Mesenchymal stem cell (in vitro differentiated cells and primary cell): ENCODE data around the gene SIRPG. TPM values are rescaled to one million over a fixed set of nuclear protein-coding genes. Genes with fewer than 3 reads are reported as not detected.
"Not testable (repeated sequence)": the region's sequence is repeated elsewhere in the genome, so short reads cannot be mapped to it uniquely, and the experiment has no call there.

ENCODE experiments used
- DNase-seq: peaks from one replicate; pipeline ENCODE4 v3.0.0-alpha.2; 2013
- H2AFZ ChIP-seq: one replicate; pipeline ENCODE4 v1.6.1; 2013; ENCODE audit warnings: low read depth, mild to moderate bottlenecking, control low read depth, inconsistent platforms, low read length, moderate library complexity
- H2AK5ac ChIP-seq: 2 replicates; pipeline ENCODE4 v1.6.1; 2013; ENCODE audit warnings: low read length, moderate library complexity, mild to moderate bottlenecking, inconsistent platforms; ENCODE audit not compliant: severe bottlenecking
- H2BK120ac ChIP-seq: one replicate; pipeline ENCODE4 v1.6.1; 2013; ENCODE audit warnings: low read depth, mild to moderate bottlenecking, inconsistent platforms, low read length, moderate library complexity
- H2BK12ac ChIP-seq, 2 experiments: one replicate each; pipeline ENCODE4 v1.6.1; 2013; ENCODE audit warnings: inconsistent platforms in 2 of 2, low read length in 2 of 2, mild to moderate bottlenecking in 2 of 2, moderate library complexity in 2 of 2, control low read depth in 1 of 2
- H2BK15ac ChIP-seq: one replicate; pipeline ENCODE4 v1.6.1; 2013; ENCODE audit warnings: mild to moderate bottlenecking, low read depth, inconsistent platforms; ENCODE audit not compliant: poor library complexity, severe bottlenecking
- H2BK5ac ChIP-seq: 2 replicates; pipeline ENCODE4 v1.6.1; 2013; ENCODE audit warnings: low read depth, mild to moderate bottlenecking, low read length, control low read depth, inconsistent platforms; ENCODE audit not compliant: poor library complexity, severe bottlenecking
- H3K14ac ChIP-seq, 2 experiments: one replicate each; pipeline ENCODE4 v1.6.1; 2013; ENCODE audit warnings: inconsistent platforms in 2 of 2, low read length in 2 of 2, control low read depth in 1 of 2, mild to moderate bottlenecking in 1 of 2, moderate library complexity in 1 of 2
- H3K18ac ChIP-seq, 2 experiments: one replicate each; pipeline ENCODE4 v1.6.1; 2013; ENCODE audit warnings: inconsistent platforms in 2 of 2, low read length in 2 of 2, control low read depth in 1 of 2, low read depth in 1 of 2, mild to moderate bottlenecking in 1 of 2
- H3K23ac ChIP-seq, 2 experiments: one replicate each; pipeline ENCODE4 v1.6.1; 2013; ENCODE audit warnings: inconsistent platforms in 2 of 2, low read length in 2 of 2, mild to moderate bottlenecking in 2 of 2, moderate library complexity in 2 of 2, control low read depth in 1 of 2
- H3K27ac ChIP-seq: 2 replicates; pipeline ENCODE4 v1.5.1; 2013; ENCODE audit warnings: mild to moderate bottlenecking, moderate library complexity, low read length, control low read depth, inconsistent platforms; ENCODE audit not compliant: poor library complexity, severe bottlenecking
- H3K27me3 ChIP-seq, 2 experiments: 2 replicates each; pipeline versions ENCODE4 v1.6.1 to v1.7.0; 2013; ENCODE audit warnings: low read length in 2 of 2, mild to moderate bottlenecking in 2 of 2, moderate library complexity in 2 of 2, control low read depth in 1 of 2, inconsistent platforms in 1 of 2; ENCODE audit not compliant: control insufficient read depth in 1 of 2, insufficient read depth in 1 of 2
- H3K36me3 ChIP-seq, 2 experiments: 2 replicates each; pipeline versions ENCODE4 v1.6.1 to v1.7.0; 2013; ENCODE audit warnings: low read length in 2 of 2, control low read depth in 1 of 2, inconsistent platforms in 1 of 2, low read depth in 1 of 2, mild to moderate bottlenecking in 1 of 2; ENCODE audit not compliant: insufficient read depth in 2 of 2, control insufficient read depth in 1 of 2
- H3K4ac ChIP-seq, 2 experiments: one replicate each; pipeline ENCODE4 v1.6.1; 2013; ENCODE audit warnings: inconsistent platforms in 2 of 2, low read length in 2 of 2, mild to moderate bottlenecking in 2 of 2, moderate library complexity in 2 of 2, control low read depth in 1 of 2, low read depth in 1 of 2
- H3K4me1 ChIP-seq: 2 replicates; pipeline ENCODE4 v1.6.1; 2013; ENCODE audit warnings: low read depth, low read length, control low read depth; ENCODE audit not compliant: control insufficient read depth, insufficient read depth
- H3K4me2 ChIP-seq: 2 replicates; pipeline ENCODE4 v1.6.1; 2013; ENCODE audit warnings: low read length, mild to moderate bottlenecking, inconsistent platforms; ENCODE audit not compliant: poor library complexity, severe bottlenecking
- H3K4me3 ChIP-seq, 2 experiments: 2 replicates each; pipeline versions ENCODE4 v1.5.1 to v1.7.0; 2013; ENCODE audit warnings: low read length in 2 of 2, mild to moderate bottlenecking in 2 of 2, control low read depth in 1 of 2, low read depth in 1 of 2; ENCODE audit not compliant: insufficient read depth in 1 of 2
- H3K79me1 ChIP-seq: replicated peaks from 2 replicates; pipeline ENCODE4 v1.6.1; 2013; ENCODE audit warnings: mild to moderate bottlenecking, control low read depth, low read length, inconsistent platforms; ENCODE audit not compliant: poor library complexity, severe bottlenecking
- H3K9ac ChIP-seq: 2 replicates; pipeline ENCODE4 v1.7.0; 2013; ENCODE audit warnings: mild to moderate bottlenecking, low read length, moderate library complexity
- H3K9me3 ChIP-seq: 2 replicates; pipeline ENCODE4 v1.7.0; 2013; ENCODE audit warnings: mild to moderate bottlenecking, low read length; ENCODE audit not compliant: control insufficient read depth
- H4K8ac ChIP-seq: one replicate; pipeline ENCODE4 v1.6.1; 2013; ENCODE audit warnings: inconsistent platforms, mild to moderate bottlenecking, low read length, moderate library complexity
- H4K91ac ChIP-seq: one replicate; pipeline ENCODE4 v1.6.1; 2013; ENCODE audit warnings: mild to moderate bottlenecking, low read length, inconsistent platforms
- WGBS: methylation state at CpG from one replicate; pipeline ENCODE4 v1.1.7; 2013; ENCODE audit warnings: mixed read lengths; 5-methylcytosine and 5-hydroxymethylcytosine counted together
- polyA plus RNA-seq, 2 experiments: library from polyadenylated mRNA; stranded (reverse); fragments of 200-250 nt; gene quantifications; one replicate each; pipeline ENCODE4 v1.2.3, GENCODE V29; 2013

SIRPG gene
- not detected for polyA plus RNA-seq (2013, experiment 1 of 2)
- not detected for polyA plus RNA-seq (2013, experiment 2 of 2)

DNA sequence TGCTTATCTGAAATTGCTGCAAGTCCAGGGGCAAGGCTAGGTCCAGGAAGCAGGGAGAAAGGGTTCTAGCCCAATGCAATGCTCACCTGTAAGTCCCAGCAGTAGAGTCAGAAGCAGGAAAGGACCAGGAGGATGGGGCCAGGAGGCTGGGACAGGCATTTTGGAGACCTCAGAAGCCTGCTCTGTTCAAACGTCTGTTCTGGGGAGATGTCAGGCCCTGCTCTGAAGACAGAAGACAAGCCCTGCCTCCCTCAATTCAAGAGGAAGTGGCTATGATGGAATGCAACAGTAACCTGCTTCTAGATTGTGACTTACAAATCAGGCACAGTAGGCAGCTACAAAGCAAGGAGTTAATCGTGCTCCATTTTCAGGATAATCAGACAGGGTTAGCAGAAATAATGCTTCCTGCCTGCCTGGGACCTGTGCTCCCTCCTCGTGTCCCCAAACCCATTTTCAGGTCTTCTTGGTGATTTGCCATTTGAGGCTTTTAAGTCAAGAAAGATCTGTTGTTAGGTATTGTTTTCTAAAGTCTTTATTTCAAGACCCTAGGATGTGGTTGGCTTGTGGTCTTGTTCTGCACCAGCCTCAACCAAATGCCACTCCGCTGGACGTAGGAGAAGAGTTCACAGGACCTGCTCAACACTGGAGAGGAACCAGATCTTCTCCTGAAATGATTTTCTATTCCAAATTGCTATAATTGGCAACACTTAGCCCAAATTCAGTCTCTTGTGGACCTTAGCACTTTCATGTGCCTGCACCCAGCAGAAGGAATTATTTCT, at the start of gene SIRPG:
TSS of gene SIRPG (minus strand) at position 224 of the 779 bp plus-strand sequence. CDS start at position 159, 65 bp downstream.
- no peak within 1 kb of the TSS for H2AK5ac ChIP-seq
- peaks cover 4% of the 10 kb centered on the region for H3K4me1 ChIP-seq
- no peaks in the 10 kb centered on the region for H3K36me3 ChIP-seq
- no peak within 1 kb of the TSS for H4K91ac ChIP-seq
- WGBS, result 67% methylated on average over 5 of the region's 5 CpGs
- no peak within 1 kb of the TSS for H3K4ac ChIP-seq
- no peaks in the 10 kb centered on the region for H3K79me1 ChIP-seq
- no peak within 1 kb of the TSS for H2AFZ ChIP-seq
- H3K27ac ChIP-seq, result no peak within 1 kb of the TSS
- H3K14ac ChIP-seq, result no peak within 1 kb of the TSS
- no peak within 1 kb of the TSS for H3K9ac ChIP-seq
- no peak within 1 kb of the TSS for H3K23ac ChIP-seq
- H4K8ac ChIP-seq, result no peak within 1 kb of the TSS
- H3K4me2 ChIP-seq, result no peak within 1 kb of the TSS
- H2BK12ac ChIP-seq, result no peak within 1 kb of the TSS
- no peak within 1 kb of the TSS for H3K4me3 ChIP-seq
- H2BK5ac ChIP-seq, result no peak within 1 kb of the TSS
- no peak for DNase-seq
- H3K18ac ChIP-seq, result no peak within 1 kb of the TSS
- no peak within 1 kb of the TSS for H2BK15ac ChIP-seq
- peaks cover 11% of the 10 kb centered on the region for H3K9me3 ChIP-seq
- H2BK120ac ChIP-seq, result no peak within 1 kb of the TSS
- H3K27me3 ChIP-seq, result peaks cover 0 to 39% of the 10 kb centered on the region in 2 experiments

DNA sequence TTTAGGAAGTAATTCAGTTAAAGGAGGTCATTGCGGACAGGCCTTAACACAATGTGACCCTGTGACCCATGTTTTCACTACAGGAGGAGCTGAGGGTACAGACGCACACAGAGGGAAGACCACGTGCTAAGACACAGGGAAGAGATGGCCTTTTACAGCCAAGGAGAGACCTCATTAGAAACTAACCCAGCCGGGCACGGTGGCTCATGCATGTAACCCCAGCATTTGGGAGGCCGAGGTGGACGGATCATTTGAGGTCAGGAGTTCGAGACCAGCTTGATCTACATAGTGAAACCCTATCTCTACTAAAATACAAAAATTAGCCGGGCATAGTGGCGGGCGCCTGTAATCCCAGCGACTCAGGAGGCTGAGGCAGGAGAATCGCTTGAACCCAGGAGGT, 49.3 kb upstream of the SIRPG start:
- H3K4me1 ChIP-seq, H3K23ac ChIP-seq, H2BK5ac ChIP-seq, H2AK5ac ChIP-seq, H3K18ac ChIP-seq, H2BK15ac ChIP-seq, H2BK12ac ChIP-seq, H3K36me3 ChIP-seq, H3K27ac ChIP-seq, H3K4me3 ChIP-seq, H3K14ac ChIP-seq, H4K91ac ChIP-seq, H2BK120ac ChIP-seq, H2AFZ ChIP-seq, H3K9me3 ChIP-seq, H3K4ac ChIP-seq, H3K9ac ChIP-seq, H3K4me2 ChIP-seq, DNase-seq, H4K8ac ChIP-seq, H3K79me1 ChIP-seq: not testable (repeated sequence)
- 87% methylated on average over 10 of the region's 13 CpGs for WGBS
- peaks cover 5 to 20% of the 10 kb centered on the region in 2 experiments for H3K27me3 ChIP-seq

DNA sequence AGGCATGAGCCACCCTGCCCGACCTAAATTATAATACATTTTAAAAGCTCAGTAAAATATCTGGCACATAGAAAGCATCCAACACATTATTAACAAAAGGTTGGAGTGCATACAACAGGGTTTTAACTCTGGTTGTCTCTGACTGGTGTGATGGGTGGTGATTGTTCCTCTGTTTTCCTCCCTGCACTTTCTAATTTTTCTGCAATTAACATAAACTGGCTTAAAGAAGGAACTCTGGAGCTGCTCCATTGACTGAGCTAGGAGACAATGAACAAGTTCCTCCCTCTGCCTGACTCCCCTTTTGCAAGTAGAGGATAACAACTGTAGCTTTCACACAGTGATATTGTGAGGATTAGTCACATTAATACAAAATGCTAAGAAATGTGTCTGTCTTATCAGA, 48.5 kb upstream of the SIRPG start:
- H3K9me3 ChIP-seq, result peaks cover 6% of the 10 kb centered on the region
- DNase-seq, result no peak
- no peak overlapping the region for H3K23ac ChIP-seq
- H3K4ac ChIP-seq, result no peak overlapping the region
- no peak overlapping the region for H2BK15ac ChIP-seq
- no peak overlapping the region for H3K27ac ChIP-seq
- no peak overlapping the region for H3K4me3 ChIP-seq
- H2BK120ac ChIP-seq, result no peak overlapping the region
- H2AK5ac ChIP-seq, result no peak overlapping the region
- no peaks in the 10 kb centered on the region for H3K79me1 ChIP-seq
- H2AFZ ChIP-seq, result no peak overlapping the region
- H2BK5ac ChIP-seq, result no peak overlapping the region
- H3K36me3 ChIP-seq, result no peaks in the 10 kb centered on the region
- H3K14ac ChIP-seq, result no peak overlapping the region
- H3K27me3 ChIP-seq, result peaks cover 5 to 20% of the 10 kb centered on the region in 2 experiments
- H3K4me1 ChIP-seq, result no peaks in the 10 kb centered on the region
- H4K91ac ChIP-seq, result no peak overlapping the region
- H3K4me2 ChIP-seq, result no peak overlapping the region
- no peak overlapping the region for H2BK12ac ChIP-seq
- H3K18ac ChIP-seq, result no peak overlapping the region
- no peak overlapping the region for H3K9ac ChIP-seq
- no CpG with 5 or more reads among the region's 1 CpG for WGBS
- H4K8ac ChIP-seq, result no peak overlapping the region

DNA sequence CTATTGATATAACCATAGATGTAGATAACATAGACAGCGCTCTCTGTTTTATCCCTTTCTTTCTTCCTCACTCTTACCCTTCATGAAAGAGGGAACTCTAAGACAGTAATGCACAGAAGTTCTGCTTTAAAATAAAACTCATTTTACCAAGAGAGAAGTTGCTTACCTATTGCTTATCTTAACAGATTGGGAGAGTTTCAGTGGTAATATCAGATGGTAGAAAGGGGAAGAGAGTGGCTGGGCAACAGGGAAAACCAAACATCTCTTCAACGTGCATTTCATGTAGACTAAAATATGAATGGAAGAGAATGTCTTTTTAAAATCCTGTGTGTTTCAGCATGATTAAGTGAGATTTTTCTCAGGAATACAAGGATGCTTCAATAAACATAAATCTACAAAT, 45.3 kb upstream of the SIRPG start:
- DNase-seq, result no peak
- peaks cover 0 to 25% of the 10 kb centered on the region in 2 experiments for H3K27me3 ChIP-seq
- no peak overlapping the region for H4K8ac ChIP-seq
- H3K18ac ChIP-seq, result no peak overlapping the region
- no peak overlapping the region for H4K91ac ChIP-seq
- H3K4ac ChIP-seq, result no peak overlapping the region
- H2BK5ac ChIP-seq, result no peak overlapping the region
- H3K27ac ChIP-seq, result no peak overlapping the region
- no peaks in the 10 kb centered on the region for H3K4me1 ChIP-seq
- H2AK5ac ChIP-seq, result no peak overlapping the region
- H3K9me3 ChIP-seq, result no peaks in the 10 kb centered on the region
- H2BK120ac ChIP-seq, result no peak overlapping the region
- H3K4me3 ChIP-seq, result no peak overlapping the region
- WGBS, result no CpG with 5 or more reads among the region's 2 CpGs
- H3K4me2 ChIP-seq, result no peak overlapping the region
- no peaks in the 10 kb centered on the region for H3K36me3 ChIP-seq
- no peak overlapping the region for H3K23ac ChIP-seq
- H2BK12ac ChIP-seq, result no peak overlapping the region
- no peak overlapping the region for H2AFZ ChIP-seq
- H3K9ac ChIP-seq, result no peak overlapping the region
- H3K79me1 ChIP-seq, result no peaks in the 10 kb centered on the region
- H2BK15ac ChIP-seq, result no peak overlapping the region
- H3K14ac ChIP-seq, result no peak overlapping the region
